H9 (cell line): ENCODE measurements around the gene CCDC148. TPM values are rescaled to one million over a fixed set of nuclear protein-coding genes. Genes with fewer than 3 reads are reported as not detected.

Experiments
- DNase-seq: peaks from one replicate; pipeline ENCODE4 v3.0.0-alpha.2; 2017
- H2AFZ ChIP-seq: one replicate; pipeline ENCODE4 v1.6.1; 2013; ENCODE audit warnings: mild to moderate bottlenecking, low read length, control low read depth, moderate library complexity
- H2AK5ac ChIP-seq: 2 replicates; pipeline ENCODE4 v1.6.1; 2013; ENCODE audit warnings: low read length, control low read depth, mixed read lengths; ENCODE audit not compliant: insufficient read length
- H2BK120ac ChIP-seq: one replicate; pipeline ENCODE4 v1.6.1; 2013; ENCODE audit warnings: low read depth, mild to moderate bottlenecking, low read length, control low read depth, inconsistent platforms; ENCODE audit not compliant: poor library complexity, severe bottlenecking
- H2BK12ac ChIP-seq: 2 replicates; pipeline ENCODE4 v1.6.1; 2013; ENCODE audit warnings: low read length, control low read depth, mixed read lengths, low read depth; ENCODE audit not compliant: insufficient read length
- H2BK15ac ChIP-seq: 2 replicates; pipeline ENCODE4 v1.6.1; 2013; ENCODE audit warnings: low read depth, low read length, control low read depth
- H2BK20ac ChIP-seq: one replicate; pipeline ENCODE4 v1.6.1; 2013; ENCODE audit warnings: low read depth, mild to moderate bottlenecking, low read length, control low read depth, inconsistent platforms; ENCODE audit not compliant: poor library complexity, severe bottlenecking
- H2BK5ac ChIP-seq: 2 replicates; pipeline ENCODE4 v1.6.1; 2013; ENCODE audit warnings: low read length, control low read depth, mixed read lengths; ENCODE audit not compliant: insufficient read length
- H3K14ac ChIP-seq: 2 replicates; pipeline ENCODE4 v1.6.1; 2013; ENCODE audit warnings: low read length, control low read depth; ENCODE audit not compliant: insufficient read depth
- H3K18ac ChIP-seq: 2 replicates; pipeline ENCODE4 v1.6.1; 2013; ENCODE audit warnings: low read depth, mild to moderate bottlenecking, mixed read lengths, low read length, control low read depth; ENCODE audit not compliant: insufficient read length
- H3K23ac ChIP-seq: 2 replicates; pipeline ENCODE4 v1.6.1; 2013; ENCODE audit warnings: low read length, control low read depth, mixed read lengths, low read depth; ENCODE audit not compliant: insufficient read length
- H3K23me2 ChIP-seq: 2 replicates; pipeline ENCODE4 v1.6.1; 2013; ENCODE audit warnings: low read depth, mild to moderate bottlenecking, mixed read lengths, low read length, control low read depth; ENCODE audit not compliant: insufficient read length, poor library complexity, severe bottlenecking
- H3K27ac ChIP-seq: 2 replicates; pipeline ENCODE4 v1.5.1; 2013; ENCODE audit warnings: low read length, control low read depth, mixed read lengths, low read depth; ENCODE audit not compliant: insufficient read length
- H3K27me3 ChIP-seq: 2 replicates; pipeline ENCODE4 v1.6.1; 2013; ENCODE audit warnings: low read length, control low read depth, inconsistent platforms; ENCODE audit not compliant: insufficient read depth
- H3K4ac ChIP-seq: 2 replicates; pipeline ENCODE4 v1.6.1; 2013; ENCODE audit warnings: low read depth, mild to moderate bottlenecking, control low read depth, inconsistent platforms, low read length, moderate library complexity
- H3K4me1 ChIP-seq: 2 replicates; pipeline ENCODE4 v1.6.1; 2013; ENCODE audit warnings: low read length, control low read depth, inconsistent platforms; ENCODE audit not compliant: insufficient read depth
- H3K4me2 ChIP-seq: 2 replicates; pipeline ENCODE4 v1.6.1; 2013; ENCODE audit warnings: low read length, control low read depth, mixed read lengths; ENCODE audit not compliant: insufficient read length, insufficient read depth
- H3K56ac ChIP-seq: 2 replicates; pipeline ENCODE4 v1.6.1; 2013; ENCODE audit warnings: low read depth, mild to moderate bottlenecking, mixed read lengths, low read length, control low read depth; ENCODE audit not compliant: insufficient read length
- H3K79me1 ChIP-seq: 2 replicates; pipeline ENCODE4 v1.6.1; 2013; ENCODE audit warnings: low read depth, mild to moderate bottlenecking, moderate library complexity, low read length, control low read depth, inconsistent platforms; ENCODE audit not compliant: insufficient read depth, poor library complexity, severe bottlenecking
- H3K79me2 ChIP-seq: 2 replicates; pipeline ENCODE4 v1.6.1; 2013; ENCODE audit warnings: low read length, control low read depth, inconsistent platforms; ENCODE audit not compliant: insufficient read depth
- H3K9ac ChIP-seq: 2 replicates; pipeline ENCODE4 v1.6.1; 2013; ENCODE audit warnings: low read length, control low read depth, mixed read lengths; ENCODE audit not compliant: insufficient read length; ENCODE audit errors: extremely low read depth
- H3K9me3 ChIP-seq: one replicate; pipeline ENCODE4 v1.6.1; 2013; ENCODE audit warnings: low read depth, low read length, inconsistent platforms; ENCODE audit not compliant: control insufficient read depth
- H3T11ph ChIP-seq: one replicate; pipeline ENCODE4 v1.6.1; 2013; ENCODE audit warnings: mild to moderate bottlenecking, low read length, control low read depth, inconsistent platforms
- H4K20me1 ChIP-seq: one replicate; pipeline ENCODE4 v1.6.1; 2013; ENCODE audit not compliant: control insufficient read depth, insufficient read length, insufficient read depth
- H4K5ac ChIP-seq: 2 replicates; pipeline ENCODE4 v1.6.1; 2013; ENCODE audit warnings: low read depth, mild to moderate bottlenecking, mixed read lengths, low read length, control low read depth; ENCODE audit not compliant: insufficient read length
- H4K8ac ChIP-seq: replicated peaks from 2 replicates; pipeline ENCODE4 v1.6.1; 2013; ENCODE audit warnings: low read length, control low read depth, mixed read lengths, low read depth; ENCODE audit not compliant: insufficient read length
- H4K91ac ChIP-seq: 2 replicates; pipeline ENCODE4 v1.6.1; 2013; ENCODE audit warnings: low read depth, mild to moderate bottlenecking, moderate library complexity, mixed read lengths, low read length, control low read depth; ENCODE audit not compliant: insufficient read length
- H3K27ac Mint-ChIP-seq, 3 experiments: 2 replicates in 2 of 3; 3 replicates in 1 of 3; pipeline ENCODE4 v1.8.0; 2020 to 2021; ENCODE audit warnings: mixed read lengths in 3 of 3, mild to moderate bottlenecking in 1 of 3, moderate library complexity in 1 of 3
- H3K27me3 Mint-ChIP-seq: 2 replicates; pipeline ENCODE4 v1.8.0; 2021; ENCODE audit warnings: low read depth, mild to moderate bottlenecking, moderate library complexity, mixed read lengths
- H3K36me3 Mint-ChIP-seq, 3 experiments: 2 replicates in 2 of 3; 3 replicates in 1 of 3; pipeline ENCODE4 v1.8.0; 2020 to 2021; ENCODE audit warnings: low read depth in 3 of 3, mixed read lengths in 3 of 3; ENCODE audit not compliant: insufficient read depth in 1 of 3
- H3K4me1 Mint-ChIP-seq, 2 experiments: 2 replicates each; pipeline ENCODE4 v1.8.0; 2020; ENCODE audit warnings: mixed read lengths in 2 of 2
- H3K4me3 Mint-ChIP-seq, 2 experiments: 2 replicates in 1 of 2; 3 replicates in 1 of 2; pipeline ENCODE4 v1.8.0; 2020 to 2021; ENCODE audit warnings: mild to moderate bottlenecking in 2 of 2, mixed read lengths in 2 of 2, moderate library complexity in 1 of 2
- H3K9me3 Mint-ChIP-seq, 2 experiments: 2 replicates in 1 of 2; 3 replicates in 1 of 2; pipeline ENCODE4 v1.8.0; 2020; ENCODE audit warnings: mild to moderate bottlenecking in 2 of 2, mixed read lengths in 2 of 2, moderate library complexity in 1 of 2
- total RNA-seq: library from RNA; stranded (reverse); gene quantifications from 2 replicates; pipeline ENCODE4 v1.2.1, GENCODE V29; 2021
- TF ChIP-seq, protein P1 (sequence below): fragments of 200-600 bp; sonication (generic); conservative IDR thresholded peaks from 3 replicates; pipeline ENCODE4 v1.8.0; 2021; ENCODE audit warnings: antibody characterized with exemption, mild to moderate bottlenecking

Gene CCDC148
- total RNA-seq, 1 experiment from 2014 or later, result 1.5 TPM

DNA sequence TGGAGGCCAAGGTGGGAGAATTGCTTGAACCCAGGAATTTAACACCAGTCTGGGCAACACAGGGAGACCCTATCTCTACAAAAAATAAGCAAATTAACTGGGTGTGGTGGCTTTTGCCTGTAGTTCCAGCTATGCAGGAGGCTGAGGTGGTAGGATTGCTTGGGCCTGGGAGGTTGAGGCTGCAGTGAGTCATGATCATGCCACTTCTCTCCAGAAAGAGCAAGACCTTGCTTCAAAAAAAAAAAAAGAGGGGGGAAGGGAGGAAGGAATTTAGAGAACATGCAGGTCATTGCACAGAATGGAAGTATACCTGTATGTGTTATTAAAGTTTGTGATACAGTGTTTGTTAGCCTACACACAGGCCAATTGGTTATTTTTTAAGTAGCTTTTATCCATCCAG lies 26.0 kb upstream of the CCDC148 start:
- no peak overlapping the region for H3K56ac ChIP-seq
- no peak overlapping the region for H2BK12ac ChIP-seq
- H3K27ac Mint-ChIP-seq, result no peak overlapping the region
- H2BK15ac ChIP-seq, result no peak overlapping the region
- no peak overlapping the region for H3K14ac ChIP-seq
- no peaks in the 10 kb centered on the region for H3K27me3 ChIP-seq
- H3K79me2 ChIP-seq, result peaks cover 13% of the 10 kb centered on the region; the same call in 1 of the 2 replicates
- no peak overlapping the region for H3K4ac ChIP-seq
- H2BK20ac ChIP-seq, result no peak overlapping the region
- H3K4me1 ChIP-seq, result no peaks in the 10 kb centered on the region; the same call in 1 of the 2 replicates
- no peak overlapping the region for H2AFZ ChIP-seq
- no peak overlapping the region for H3K4me3 Mint-ChIP-seq
- no peak for DNase-seq
- no peaks in the 10 kb centered on the region for H4K20me1 ChIP-seq
- H3K27me3 Mint-ChIP-seq, result no peaks in the 10 kb centered on the region
- no peak overlapping the region for H3K27ac ChIP-seq
- H3K9ac ChIP-seq, result no peak overlapping the region
- H2BK120ac ChIP-seq, result no peak overlapping the region
- peaks cover 0 to 3% of the 10 kb centered on the region in 2 experiments; a peak in 1 of 5 replicates for H3K9me3 Mint-ChIP-seq
- no peak overlapping the region for H2BK5ac ChIP-seq
- H3K18ac ChIP-seq, result no peak overlapping the region
- no peak overlapping the region for H3T11ph ChIP-seq
- H4K8ac ChIP-seq, result no peak overlapping the region
- no peaks in the 10 kb centered on the region for H3K9me3 ChIP-seq
- H3K23ac ChIP-seq, result no peak overlapping the region
- no peak overlapping the region for H4K91ac ChIP-seq
- H3K23me2 ChIP-seq, result no peaks in the 10 kb centered on the region
- no peak overlapping the region for H2AK5ac ChIP-seq
- no peak overlapping the region for H3K4me2 ChIP-seq
- peaks cover 0 to 7% (median 5%) of the 10 kb centered on the region in 3 experiments; a peak in 4 of 7 replicates for H3K36me3 Mint-ChIP-seq
- TF ChIP-seq, protein P1, sequence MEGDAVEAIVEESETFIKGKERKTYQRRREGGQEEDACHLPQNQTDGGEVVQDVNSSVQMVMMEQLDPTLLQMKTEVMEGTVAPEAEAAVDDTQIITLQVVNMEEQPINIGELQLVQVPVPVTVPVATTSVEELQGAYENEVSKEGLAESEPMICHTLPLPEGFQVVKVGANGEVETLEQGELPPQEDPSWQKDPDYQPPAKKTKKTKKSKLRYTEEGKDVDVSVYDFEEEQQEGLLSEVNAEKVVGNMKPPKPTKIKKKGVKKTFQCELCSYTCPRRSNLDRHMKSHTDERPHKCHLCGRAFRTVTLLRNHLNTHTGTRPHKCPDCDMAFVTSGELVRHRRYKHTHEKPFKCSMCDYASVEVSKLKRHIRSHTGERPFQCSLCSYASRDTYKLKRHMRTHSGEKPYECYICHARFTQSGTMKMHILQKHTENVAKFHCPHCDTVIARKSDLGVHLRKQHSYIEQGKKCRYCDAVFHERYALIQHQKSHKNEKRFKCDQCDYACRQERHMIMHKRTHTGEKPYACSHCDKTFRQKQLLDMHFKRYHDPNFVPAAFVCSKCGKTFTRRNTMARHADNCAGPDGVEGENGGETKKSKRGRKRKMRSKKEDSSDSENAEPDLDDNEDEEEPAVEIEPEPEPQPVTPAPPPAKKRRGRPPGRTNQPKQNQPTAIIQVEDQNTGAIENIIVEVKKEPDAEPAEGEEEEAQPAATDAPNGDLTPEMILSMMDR, result no peak
- peaks cover 6% of the 10 kb centered on the region for H3K79me1 ChIP-seq
- H4K5ac ChIP-seq, result no peak overlapping the region
- H3K4me1 Mint-ChIP-seq, result peaks cover 17 to 32% of the 10 kb centered on the region in 2 experiments
